ENCODE measurements around the gene CSTPP1.
A peak's percentile ranks its signal among the peaks of the same experiment; 100 is the strongest.

The CSTPP1 gene, protein sequence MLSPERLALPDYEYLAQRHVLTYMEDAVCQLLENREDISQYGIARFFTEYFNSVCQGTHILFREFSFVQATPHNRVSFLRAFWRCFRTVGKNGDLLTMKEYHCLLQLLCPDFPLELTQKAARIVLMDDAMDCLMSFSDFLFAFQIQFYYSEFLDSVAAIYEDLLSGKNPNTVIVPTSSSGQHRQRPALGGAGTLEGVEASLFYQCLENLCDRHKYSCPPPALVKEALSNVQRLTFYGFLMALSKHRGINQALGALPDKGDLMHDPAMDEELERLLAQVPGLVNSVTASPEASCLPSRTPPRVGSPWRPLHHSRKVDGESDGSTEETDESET

GRCh38 chr11:46936138-46937110 is at the start of gene CSTPP1:
Gene CSTPP1, plus strand, starts transcription at chr11:46936761. Its CDS starts 45 bp downstream, at chr11:46936806.
- peak; percentile 98 for DNase-seq

DNA sequence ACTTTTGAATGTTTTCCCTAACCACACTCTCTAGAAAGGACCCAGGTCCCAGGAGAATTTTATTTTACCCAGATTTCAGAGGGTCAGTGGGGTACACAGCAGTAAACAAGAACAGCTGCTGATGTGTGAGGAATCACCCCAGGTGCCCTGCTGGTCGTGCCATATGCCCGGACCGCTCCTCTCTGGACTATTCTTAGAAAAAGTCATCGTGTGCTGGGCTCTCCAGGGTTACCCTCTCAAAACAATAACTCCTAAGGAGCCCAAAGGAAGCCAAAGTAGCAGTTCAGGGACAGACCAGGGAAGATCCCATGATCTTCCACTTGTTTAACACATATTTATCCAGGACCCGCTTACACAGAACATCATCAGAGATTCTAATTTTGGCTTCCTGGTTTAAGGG is 47.9 kb upstream of the CSTPP1 start:
- DNase-seq, result no peak

DNA sequence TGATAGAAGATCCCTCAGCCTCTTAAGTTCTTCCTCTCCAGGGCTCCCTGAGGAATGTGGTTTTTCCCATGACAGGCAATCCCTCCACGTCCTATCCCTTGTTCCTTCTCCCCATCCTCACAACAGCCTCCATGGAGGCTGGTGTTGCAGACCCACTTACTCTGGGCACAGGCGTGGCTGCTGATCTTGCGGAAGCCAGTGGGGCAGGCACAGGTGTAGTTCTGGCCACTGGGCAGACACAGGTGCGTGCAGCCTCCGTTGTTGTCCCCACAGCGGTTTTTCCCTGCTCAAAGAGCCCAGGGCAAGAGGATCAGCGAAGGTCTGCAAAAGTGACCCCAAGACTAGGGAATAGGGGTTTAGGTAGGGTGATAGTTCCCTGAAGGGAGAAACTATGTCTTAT is 47.3 kb upstream of the CSTPP1 start:
- no peak for DNase-seq

DNA sequence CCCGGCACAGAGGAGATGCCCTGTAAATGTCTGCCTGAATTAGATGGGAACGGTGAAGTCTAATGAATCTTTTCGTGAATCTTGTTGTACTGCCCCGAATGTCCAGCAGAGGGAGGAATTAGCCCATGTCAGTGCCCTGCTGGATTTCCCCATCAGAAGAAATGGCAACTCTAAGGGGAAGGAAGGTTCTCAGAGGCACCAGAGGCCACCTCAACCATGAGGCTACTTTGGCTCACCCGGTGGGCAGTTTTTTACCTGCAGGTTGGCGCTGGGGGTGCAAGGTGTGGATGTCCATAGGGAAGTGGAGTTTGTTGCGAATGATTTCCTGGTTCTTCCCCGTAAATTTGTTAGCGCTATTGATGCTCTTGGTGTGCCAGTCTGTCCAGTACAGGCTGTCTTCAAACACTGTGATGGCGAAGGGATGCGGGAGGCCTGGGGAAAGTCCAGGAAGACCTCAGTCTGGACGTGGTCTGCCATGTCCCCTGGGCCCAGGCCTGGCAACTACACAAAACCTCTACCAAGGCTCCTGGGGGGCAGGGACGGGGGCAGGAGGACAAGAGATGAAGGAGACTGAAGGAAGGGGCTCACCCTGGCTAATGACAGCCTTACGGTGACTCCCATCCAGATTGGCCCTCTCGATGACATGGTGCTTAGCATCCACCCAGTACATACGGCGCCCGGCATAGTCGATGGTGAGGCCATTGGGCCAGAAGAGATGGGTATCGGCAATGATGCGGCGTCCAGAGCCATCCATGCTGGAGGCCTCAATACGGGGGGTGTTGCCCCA is 46.7 kb upstream of the CSTPP1 start:
- DNase-seq, result peak; percentile 87

- DNase-seq, result no peak
These were observed 45.9 kb upstream of the CSTPP1 start for GRCh38 chr11:46890665-46891064.

DNA sequence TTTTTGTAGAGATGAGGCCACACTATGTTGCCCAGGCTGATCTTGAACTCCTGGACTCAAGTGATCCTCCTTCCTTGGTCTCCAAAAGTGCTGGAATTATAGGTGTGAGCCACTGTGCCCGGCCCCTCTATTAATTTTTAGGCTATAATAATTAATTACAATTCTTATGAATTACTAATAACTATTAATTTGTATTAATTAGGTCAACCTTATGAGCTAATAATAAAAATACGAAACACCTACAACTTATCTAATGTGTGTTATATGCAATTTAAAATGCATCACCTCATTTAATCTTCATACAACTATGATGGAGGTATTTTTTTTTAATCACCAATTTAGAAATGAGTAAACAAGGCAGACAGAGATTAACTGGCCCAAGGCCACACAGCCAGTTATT is 44.5 kb upstream of the CSTPP1 start:
- DNase-seq, result no peak

DNA sequence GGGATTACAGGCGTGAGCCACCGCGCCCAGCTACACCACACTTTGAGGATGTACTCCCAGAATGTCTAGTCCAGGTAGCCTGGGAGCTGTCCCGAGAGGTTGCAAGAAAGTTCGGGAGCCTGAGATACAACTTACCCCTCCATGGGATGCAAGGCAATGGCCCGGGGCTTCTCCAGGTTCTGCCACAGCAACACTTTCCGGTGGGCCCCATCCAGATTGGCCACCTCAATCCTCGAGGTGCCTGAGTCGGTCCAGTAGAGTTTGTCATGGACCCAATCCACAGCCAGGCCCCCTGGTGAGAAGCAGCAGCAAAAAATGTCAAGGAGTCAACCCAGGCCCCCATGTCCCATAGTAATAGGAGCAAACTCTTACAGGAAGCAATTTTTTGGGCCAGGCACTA is 43.7 kb upstream of the CSTPP1 start:
- no peak for DNase-seq

DNA sequence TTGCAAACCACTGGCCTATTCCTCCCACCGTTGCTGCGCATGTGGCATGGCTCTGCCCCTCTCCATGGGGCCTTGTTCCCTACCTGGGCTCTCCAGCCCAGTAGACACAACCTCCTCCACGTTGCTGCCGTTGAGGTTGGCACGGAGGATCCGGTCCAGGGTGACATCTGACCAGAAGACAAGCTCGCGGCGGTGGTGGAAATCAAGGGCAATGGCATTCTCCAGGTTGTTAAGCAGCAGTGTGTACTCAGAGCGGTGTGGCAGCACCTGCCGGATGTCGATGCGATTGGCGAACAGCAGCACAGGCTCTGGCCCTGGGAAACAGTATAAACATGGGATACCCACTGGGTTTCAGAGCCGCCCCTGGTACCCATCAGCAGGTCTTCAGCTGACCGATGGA is 42.1 kb upstream of the CSTPP1 start:
- no peak for DNase-seq

DNA sequence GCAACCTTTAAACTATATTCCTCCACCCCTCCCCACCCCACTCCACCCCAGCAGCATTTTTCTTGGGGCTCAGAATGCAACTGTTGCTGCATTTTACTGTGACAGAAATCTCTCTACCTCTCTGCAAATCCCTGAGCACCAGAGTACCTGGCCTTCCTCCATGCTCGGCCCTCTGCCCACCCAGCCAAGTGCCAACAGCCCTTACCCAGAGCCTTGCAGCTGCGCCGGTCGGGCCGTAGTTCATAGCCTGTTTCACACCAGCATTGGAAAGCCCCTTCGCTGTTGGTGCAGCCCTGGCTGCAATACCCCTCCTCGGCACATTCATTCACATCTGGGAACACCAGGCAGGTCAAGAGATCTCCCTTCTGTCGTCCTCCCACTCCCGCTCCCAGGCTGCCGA is 41.6 kb upstream of the CSTPP1 start:
- no peak for DNase-seq

DNA sequence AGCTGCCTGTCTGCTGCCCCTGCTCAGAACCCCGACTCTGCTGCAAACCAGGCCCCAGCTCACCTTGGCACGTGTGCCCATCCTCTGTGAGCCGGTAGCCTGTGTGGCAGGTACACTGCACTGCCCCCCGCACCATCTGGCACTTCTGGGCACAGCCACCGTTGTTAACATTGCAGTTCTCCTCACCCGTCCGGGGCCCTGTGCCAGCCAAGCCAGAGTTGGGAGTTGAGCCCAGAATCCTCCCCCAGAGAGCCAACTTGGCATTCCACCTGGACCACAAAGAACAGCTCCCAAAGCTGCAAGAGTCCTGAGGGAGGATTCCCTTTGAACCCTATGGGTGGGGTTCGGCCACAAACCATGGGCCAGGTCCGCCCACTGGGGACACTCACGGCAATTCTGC is 40.7 kb upstream of the CSTPP1 start:
- no peak for DNase-seq

DNA sequence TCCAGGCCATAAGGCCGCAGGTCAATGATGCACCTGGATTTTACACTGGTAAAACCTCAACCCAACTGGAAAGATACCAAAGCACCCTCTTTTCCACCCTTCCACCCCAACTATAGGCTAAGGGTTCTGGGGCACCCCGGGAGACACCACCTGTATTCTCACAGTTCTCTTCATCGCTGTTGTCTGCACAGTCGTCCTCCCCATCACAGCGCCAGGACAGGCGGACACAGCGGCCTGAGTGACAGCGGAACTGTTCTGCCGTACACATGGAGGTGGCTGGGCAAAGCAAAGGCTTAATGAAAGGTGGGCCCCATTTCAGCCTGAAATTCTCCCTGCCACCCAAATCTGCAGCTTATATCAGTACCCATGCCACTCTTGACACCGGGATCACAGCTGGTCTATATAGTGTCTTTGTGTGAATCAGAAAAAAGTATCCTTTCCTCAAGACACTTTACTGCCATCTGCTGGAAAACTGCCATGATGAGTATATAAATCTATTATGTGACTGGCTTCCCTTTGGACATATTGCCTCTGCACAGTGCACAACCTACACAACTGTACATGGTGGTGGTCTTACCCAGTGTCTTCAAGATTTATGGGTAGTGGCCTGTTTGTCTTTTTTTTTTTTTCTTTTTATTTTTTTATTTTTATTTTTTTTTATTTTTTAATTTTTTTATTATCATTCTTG is 39.7 kb upstream of the CSTPP1 start:
- no peak for DNase-seq

DNA sequence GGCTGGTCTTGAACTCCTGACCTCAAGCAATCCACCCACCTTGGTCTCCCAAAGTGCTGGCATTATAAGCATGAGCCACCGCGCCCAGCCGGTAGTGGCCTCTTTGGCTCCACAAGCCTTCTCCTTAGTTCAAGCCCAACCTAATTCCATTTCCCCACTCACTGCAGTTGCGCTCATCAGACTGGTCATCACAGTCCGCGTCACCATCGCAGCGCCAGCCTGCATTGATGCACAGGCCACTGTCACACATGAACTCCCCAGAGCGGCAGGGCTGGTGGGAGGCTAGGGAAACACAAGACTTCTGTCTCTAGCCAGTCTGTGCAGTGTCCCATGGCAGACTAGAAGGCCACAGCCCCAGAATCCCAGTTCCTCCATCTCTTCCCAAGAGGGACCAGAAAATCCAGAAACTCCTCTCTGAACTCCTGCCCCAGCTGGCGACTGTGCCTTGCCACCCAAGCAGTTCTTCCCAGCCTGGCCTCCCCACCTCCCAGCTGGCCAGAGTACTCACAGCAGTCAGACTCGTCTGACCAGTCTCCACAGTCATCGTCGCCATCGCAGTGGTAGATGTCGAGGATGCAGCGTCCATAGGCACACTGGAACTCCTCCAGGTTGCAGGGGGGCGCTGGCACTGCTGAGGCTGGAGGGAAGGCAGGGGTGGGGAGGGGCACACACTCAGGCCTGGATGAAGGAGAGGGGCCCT is 38.0 kb upstream of the CSTPP1 start:
- no peak for DNase-seq

DNA sequence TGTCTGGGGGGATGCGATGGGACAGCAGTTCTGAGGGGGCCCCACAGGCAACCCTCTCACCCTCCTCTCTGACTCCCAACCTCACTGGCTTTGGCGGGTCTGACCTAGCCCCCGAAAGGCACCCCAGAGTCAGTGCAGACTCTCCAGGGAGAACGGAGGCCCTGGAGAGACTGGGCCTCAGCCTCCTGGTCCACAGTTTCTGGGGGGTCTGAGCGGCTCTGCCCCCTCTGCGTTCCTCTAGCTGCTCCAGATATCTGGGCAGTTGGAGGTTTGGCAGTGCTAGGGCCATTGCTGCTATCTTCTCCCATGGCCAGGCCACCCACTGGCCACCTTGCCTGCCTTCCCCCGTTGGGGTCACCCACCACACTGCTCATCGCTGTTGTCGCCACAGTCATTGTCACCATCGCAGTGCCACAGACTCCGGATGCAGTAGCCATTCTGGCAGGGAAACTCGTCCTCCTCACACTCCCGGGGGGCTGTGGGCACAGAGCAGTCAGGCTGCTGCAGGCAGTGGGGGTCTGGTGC is 37.0 kb upstream of the CSTPP1 start:
- DNase-seq, result no peak

DNA sequence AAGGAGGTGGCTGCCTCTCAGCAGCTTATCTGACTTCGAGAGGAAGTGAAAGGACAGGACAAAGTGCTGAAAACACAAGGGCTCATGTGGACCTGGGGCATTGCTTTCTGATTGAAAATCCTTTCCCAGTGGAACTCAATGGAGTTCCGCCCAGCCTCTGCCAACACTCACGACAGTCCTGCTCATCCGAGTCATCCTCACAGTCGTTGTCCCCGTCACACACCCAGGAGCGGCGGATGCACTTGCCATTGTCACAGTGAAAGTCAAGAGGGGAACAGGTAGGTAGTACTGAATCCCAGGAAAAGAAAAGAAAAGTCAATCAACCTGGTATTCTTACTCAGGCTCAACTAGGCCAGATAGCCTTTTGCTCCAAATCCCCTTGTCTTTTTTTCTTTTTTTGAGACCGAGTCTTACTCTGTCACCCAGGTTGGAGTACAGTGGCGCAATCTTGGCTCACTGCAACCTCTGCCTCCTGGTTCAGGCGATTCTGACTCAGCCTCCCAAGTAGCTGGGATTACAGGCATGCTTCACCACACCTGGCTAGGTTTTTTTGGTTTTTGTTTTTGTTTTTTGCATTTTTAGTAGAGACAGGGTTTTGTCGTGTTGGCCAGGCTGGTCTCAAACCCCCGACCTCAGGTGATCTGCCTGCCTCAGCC is 36.3 kb upstream of the CSTPP1 start:
- DNase-seq, result no peak

DNA sequence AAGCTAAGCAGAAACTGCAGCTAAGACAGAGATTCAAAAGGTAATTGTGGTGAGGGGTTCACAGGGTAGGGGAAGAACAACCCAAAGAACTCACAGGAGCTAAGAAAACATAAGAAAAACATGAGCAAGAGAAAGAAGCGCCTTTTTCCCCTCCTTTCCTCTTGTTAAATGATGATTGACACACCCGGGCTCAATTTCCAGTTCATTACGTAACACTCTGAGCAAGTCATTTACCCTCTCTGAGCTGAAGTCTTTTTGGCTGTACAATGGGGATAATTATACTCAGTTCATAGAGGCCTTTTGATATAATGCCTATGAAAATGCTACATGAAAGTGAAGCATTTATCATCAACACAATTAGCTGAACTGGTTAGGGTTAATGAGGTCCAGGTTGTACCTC is 35.4 kb upstream of the CSTPP1 start:
- no peak for DNase-seq

DNA sequence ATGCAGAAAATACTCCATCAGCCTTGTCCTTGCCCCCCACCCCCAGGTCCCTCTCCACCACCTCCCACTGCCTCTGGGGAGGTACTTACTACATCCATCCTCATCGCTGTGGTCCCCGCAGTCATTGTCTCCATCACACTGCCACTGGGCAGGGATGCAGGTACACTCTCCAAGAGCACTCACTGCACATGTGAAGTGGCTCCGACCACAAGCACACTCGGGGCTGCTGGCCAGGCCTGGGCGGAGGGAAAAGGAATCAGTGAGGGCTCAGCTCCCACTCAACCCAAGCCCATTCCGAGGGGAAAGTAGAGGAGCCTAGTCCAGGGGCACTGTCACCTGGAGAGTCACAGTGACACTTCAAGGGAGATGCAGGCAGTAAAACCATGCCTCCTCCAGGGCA is 33.9 kb upstream of the CSTPP1 start:
- no peak for DNase-seq

- DNase-seq, result no peak
These were observed 32.7 kb upstream of the CSTPP1 start for GRCh38 chr11:46903846-46904245.

DNA sequence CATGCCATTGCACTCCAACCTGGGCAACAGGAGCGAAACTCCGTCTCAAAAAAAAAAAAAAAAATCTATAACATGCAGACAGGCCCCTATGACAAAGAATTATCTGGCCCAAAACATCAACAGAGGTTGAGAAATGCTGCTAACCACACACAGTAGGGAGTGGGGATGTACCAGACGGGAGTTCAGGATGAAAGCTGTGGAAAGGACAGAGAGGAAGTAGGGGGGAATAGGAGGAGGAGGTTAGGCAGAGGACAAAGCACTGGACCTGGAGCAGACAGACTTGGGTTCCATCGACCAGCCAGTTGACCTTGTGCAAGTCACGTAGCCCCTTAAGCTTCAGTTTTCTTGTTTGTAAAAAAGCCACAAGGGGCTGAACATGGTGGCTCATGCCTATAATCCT is 30.8 kb upstream of the CSTPP1 start:
- no peak for DNase-seq

GRCh38 chr11:46906609-46907041 is 29.9 kb upstream of the CSTPP1 start:
- DNase-seq, result no peak

GRCh38 chr11:46907606-46908005 is 29.0 kb upstream of the CSTPP1 start:
- DNase-seq, result no peak

DNA sequence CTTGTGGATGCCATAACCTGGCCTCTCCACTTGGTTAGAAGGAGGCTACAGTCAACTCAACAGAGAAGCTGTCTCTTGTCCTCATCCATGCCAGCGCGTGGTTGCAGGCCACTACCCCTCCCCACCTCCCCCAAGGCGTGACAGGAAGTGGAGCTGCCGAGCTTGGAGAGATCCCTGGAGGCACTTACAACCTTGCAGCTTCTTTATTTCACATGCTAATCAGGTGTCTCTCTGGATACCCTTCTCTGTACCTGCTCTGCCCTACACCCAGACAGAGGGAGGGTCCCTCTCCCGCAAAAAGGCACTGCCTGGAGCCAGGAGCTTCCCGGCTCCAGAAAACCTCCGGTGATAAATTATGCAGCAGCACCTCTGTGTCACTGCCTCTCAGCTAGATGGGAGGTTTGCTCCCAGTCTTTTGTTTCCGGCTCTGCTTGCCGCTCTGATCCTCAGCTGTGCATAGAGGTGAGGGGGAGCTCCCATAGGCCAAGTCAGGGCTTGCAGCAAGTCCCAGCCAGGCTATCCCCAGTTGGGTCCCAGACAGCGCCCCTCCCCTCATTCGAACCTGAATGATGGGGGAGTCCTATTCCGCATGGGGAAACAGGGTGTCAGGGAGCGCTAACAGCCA is 23.9 kb upstream of the CSTPP1 start:
- no peak for DNase-seq
